ENCODE results near the gene TMEM178B. TPM values are rescaled to one million over a fixed set of nuclear protein-coding genes. Genes with fewer than 3 reads are reported as not detected.

TMEM178B gene
- total and polyA plus RNA-seq, 2 of the 4 experiments (the other 2 are of a cell fraction), result under 0.01 to 0.05 TPM

DNA sequence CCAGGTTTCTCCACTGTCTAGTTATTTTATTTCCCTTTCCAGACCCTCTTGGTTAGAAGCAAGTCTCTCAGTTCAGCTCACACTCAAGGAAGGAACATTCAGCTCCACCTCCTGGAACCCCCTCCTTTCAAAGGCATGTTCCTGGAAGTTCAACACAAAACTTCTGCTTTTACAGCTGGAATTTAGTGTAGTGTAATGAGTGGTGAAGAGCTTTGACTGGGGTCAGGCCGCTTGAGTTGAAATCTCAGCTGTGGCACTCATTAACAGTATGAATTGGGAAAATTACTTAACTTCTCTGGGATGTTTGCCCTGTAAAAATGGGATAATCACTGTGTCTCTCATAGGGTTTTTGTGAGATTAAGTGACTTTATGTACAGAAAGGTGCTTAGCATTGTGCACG is 91.7 kb downstream of the TMEM178B start:
- in situ Hi-C loops (cut with MboI; ENCODE audit: low sequenced_read_pairs), result no loop called here
- no TSS peak for BruUV-seq (replicated peaks)
- ATAC-seq (ENCODE audit: low read depth), result no peak

More for the DNA sequence above, 91.7 kb downstream of the TMEM178B start:
- H4K8ac ChIP-seq (ENCODE audit: low read depth in 2 of 2, low read length in 2 of 2), result no peak overlapping the region
- no peak overlapping the region for H2BK15ac ChIP-seq (ENCODE audit: low read depth, low read length)
- H3K27ac ChIP-seq (ENCODE audit: insufficient read depth, low read length), result no peak overlapping the region
- H2AK5ac ChIP-seq (ENCODE audit: low read depth, low read length), result no peak overlapping the region
- no peak overlapping the region for H4K91ac ChIP-seq (ENCODE audit: insufficient read depth, low read depth, low read length)
- no peaks in the 10 kb centered on the region for H3K4me1 ChIP-seq (ENCODE audit: control insufficient read depth, insufficient read depth, low read length)
- no peaks in the 10 kb centered on the region; a peak in 1 of 4 replicates for H3K79me1 ChIP-seq (ENCODE audit: low read depth in 1 of 2, low read length in 2 of 2)
- ChIA-PET POLR2A (ENCODE audit: unreplicated experiment) (no interaction called here), CTCF (interaction anchor here (1.5 kb wide), 1 partner anchor 23 kb away, joined by 4 read pairs; no protein-coding TSS in a partner anchor)
- no peak overlapping the region for H2BK20ac ChIP-seq (ENCODE audit: low read depth, low read length)
- DNase-seq, result no peak
- TF ChIP-seq, protein P1, sequence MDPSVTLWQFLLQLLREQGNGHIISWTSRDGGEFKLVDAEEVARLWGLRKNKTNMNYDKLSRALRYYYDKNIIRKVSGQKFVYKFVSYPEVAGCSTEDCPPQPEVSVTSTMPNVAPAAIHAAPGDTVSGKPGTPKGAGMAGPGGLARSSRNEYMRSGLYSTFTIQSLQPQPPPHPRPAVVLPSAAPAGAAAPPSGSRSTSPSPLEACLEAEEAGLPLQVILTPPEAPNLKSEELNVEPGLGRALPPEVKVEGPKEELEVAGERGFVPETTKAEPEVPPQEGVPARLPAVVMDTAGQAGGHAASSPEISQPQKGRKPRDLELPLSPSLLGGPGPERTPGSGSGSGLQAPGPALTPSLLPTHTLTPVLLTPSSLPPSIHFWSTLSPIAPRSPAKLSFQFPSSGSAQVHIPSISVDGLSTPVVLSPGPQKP (IDR thresholded peaks at IDR 0.05; ENCODE audit: borderline replicate concordance, low read depth, low read length), result no peak
- no peak for TF ChIP-seq NFE2L2 (IDR thresholded peaks at IDR 0.05; ENCODE audit: low read depth, low read length)
- no peak for TF ChIP-seq RAD21 (IDR thresholded peaks at IDR 0.05; ENCODE audit: low read length)
- TF ChIP-seq CEBPB (IDR thresholded peaks at IDR 0.05; ENCODE audit: low read depth, low read length), result no peak
- TF ChIP-seq POLR2A (IDR thresholded peaks at IDR 0.05; ENCODE audit: low read depth, low read length), result no peak
- no peak for TF ChIP-seq RFX5 (IDR thresholded peaks at IDR 0.05; ENCODE audit: low read depth, low read length)
- TF ChIP-seq, protein P2, sequence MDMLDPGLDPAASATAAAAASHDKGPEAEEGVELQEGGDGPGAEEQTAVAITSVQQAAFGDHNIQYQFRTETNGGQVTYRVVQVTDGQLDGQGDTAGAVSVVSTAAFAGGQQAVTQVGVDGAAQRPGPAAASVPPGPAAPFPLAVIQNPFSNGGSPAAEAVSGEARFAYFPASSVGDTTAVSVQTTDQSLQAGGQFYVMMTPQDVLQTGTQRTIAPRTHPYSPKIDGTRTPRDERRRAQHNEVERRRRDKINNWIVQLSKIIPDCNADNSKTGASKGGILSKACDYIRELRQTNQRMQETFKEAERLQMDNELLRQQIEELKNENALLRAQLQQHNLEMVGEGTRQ (IDR thresholded peaks at IDR 0.05; ENCODE audit: low read depth, low read length), result no peak
- no peak for TF ChIP-seq MXI1 (IDR thresholded peaks at IDR 0.05; ENCODE audit: borderline replicate concordance, low read depth, low read length)
- no peak for TF ChIP-seq CHD1 (IDR thresholded peaks at IDR 0.05; ENCODE audit: low read depth, low read length)
- TF ChIP-seq, protein P3, sequence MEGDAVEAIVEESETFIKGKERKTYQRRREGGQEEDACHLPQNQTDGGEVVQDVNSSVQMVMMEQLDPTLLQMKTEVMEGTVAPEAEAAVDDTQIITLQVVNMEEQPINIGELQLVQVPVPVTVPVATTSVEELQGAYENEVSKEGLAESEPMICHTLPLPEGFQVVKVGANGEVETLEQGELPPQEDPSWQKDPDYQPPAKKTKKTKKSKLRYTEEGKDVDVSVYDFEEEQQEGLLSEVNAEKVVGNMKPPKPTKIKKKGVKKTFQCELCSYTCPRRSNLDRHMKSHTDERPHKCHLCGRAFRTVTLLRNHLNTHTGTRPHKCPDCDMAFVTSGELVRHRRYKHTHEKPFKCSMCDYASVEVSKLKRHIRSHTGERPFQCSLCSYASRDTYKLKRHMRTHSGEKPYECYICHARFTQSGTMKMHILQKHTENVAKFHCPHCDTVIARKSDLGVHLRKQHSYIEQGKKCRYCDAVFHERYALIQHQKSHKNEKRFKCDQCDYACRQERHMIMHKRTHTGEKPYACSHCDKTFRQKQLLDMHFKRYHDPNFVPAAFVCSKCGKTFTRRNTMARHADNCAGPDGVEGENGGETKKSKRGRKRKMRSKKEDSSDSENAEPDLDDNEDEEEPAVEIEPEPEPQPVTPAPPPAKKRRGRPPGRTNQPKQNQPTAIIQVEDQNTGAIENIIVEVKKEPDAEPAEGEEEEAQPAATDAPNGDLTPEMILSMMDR (conservative IDR thresholded peaks at IDR 0.05; ENCODE audit: low read depth, low read length), result no peak
- no peak for TF ChIP-seq FOS (IDR thresholded peaks at IDR 0.05; ENCODE audit: low read depth, low read length)
- TF ChIP-seq SMC3 (IDR thresholded peaks at IDR 0.05; ENCODE audit: low read depth, low read length), result no peak
- no peak for TF ChIP-seq MAZ (IDR thresholded peaks at IDR 0.05; ENCODE audit: borderline replicate concordance, low read depth, low read length)
- no peak for TF ChIP-seq RCOR1 (IDR thresholded peaks at IDR 0.05; ENCODE audit: insufficient replicate concordance, low read length)
- H2BK120ac ChIP-seq (ENCODE audit: low read depth, low read length), result no peak overlapping the region
- intact Hi-C loops (cut with micrococcal nuclease), result no loop called here
- H2AFZ ChIP-seq (replicated peaks; ENCODE audit: low read length, poor library complexity), result no peak overlapping the region
- H3K36me3 ChIP-seq (ENCODE audit: control insufficient read depth, insufficient read depth, low read length), result no peaks in the 10 kb centered on the region
- no peaks in the 10 kb centered on the region for H4K20me1 ChIP-seq (ENCODE audit: insufficient read depth, low read length)
- H3K4ac ChIP-seq (ENCODE audit: low read depth, low read length), result no peak overlapping the region
- H3K23ac ChIP-seq (ENCODE audit: low read depth, low read length), result no peak overlapping the region
- H3K18ac ChIP-seq (ENCODE audit: low read depth, low read length), result no peak overlapping the region
- H3K4me2 ChIP-seq (ENCODE audit: low read depth, low read length), result no peak overlapping the region
- H3K9me3 ChIP-seq (ENCODE audit: control insufficient read depth, insufficient read depth, low read length), result peaks cover 10% of the 10 kb centered on the region; the same call in 1 of the 2 replicates
- no peaks in the 10 kb centered on the region; the same call in 1 of the 2 replicates for H3K27me3 ChIP-seq (ENCODE audit: control insufficient read depth, insufficient read depth, low read length)
- H3K56ac ChIP-seq (ENCODE audit: extremely low read depth, insufficient read depth, low read length), result no peak overlapping the region
- H2BK5ac ChIP-seq (ENCODE audit: low read depth, low read length, poor library complexity, severe bottlenecking), result no peak overlapping the region
- no peak overlapping the region for H2AK9ac ChIP-seq (replicated peaks; ENCODE audit: low read depth, low read length, poor library complexity)
- no CpG with 5 or more reads among the region's 2 CpGs for WGBS, 2 experiments (ENCODE audit: extremely low coverage in 2 of 2, insufficient read length in 1 of 2)
- H3K4me3 ChIP-seq (ENCODE audit: insufficient read depth, low read depth, low read length), result no peak overlapping the region
- H3K9me1 ChIP-seq (ENCODE audit: insufficient read depth, low read length), result no peaks in the 10 kb centered on the region
- no peak overlapping the region for H3K9ac ChIP-seq (ENCODE audit: low read depth, low read length)
- dilution Hi-C loops (cut with HindIII; ENCODE audit: low sequenced_read_pairs, unreplicated experiment), result no loop called here
- no peak overlapping the region for H3K14ac ChIP-seq (replicated peaks; ENCODE audit: low read depth, low read length)
- no peak overlapping the region for H4K5ac ChIP-seq (ENCODE audit: low read depth, low read length)

Measured in IMR-90 (cell line).